Activated T-helper 1 cell treated with anti-CD3 and anti-CD28 coated beads, Interleukin-12 subunit alpha, Interleukin-12 subunit beta, Interleukin-2, Interleukin-4 antibody, amounts not matched to agents 30 ng/mL and 10 ng/mL and 1 ng/mL, durations not matched to agents 14 hours and 24 hours and 36 hours (primary cell): ENCODE measurements around the gene MEG3. TPM values are rescaled to one million over a fixed set of nuclear protein-coding genes. Genes with fewer than 3 reads are reported as not detected.

Source experiments
- DNase-seq: peaks from one replicate; pipeline ENCODE4 v3.0.0; 2021; ENCODE audit warnings: low spot score
- H3K27ac Mint-ChIP-seq: one replicate; pipeline ENCODE4 v1.8.0; 2021; ENCODE audit warnings: mild to moderate bottlenecking, mixed read lengths
- H3K27me3 Mint-ChIP-seq: one replicate; pipeline ENCODE4 v1.8.0; 2022; ENCODE audit warnings: mild to moderate bottlenecking, moderate library complexity, mixed read lengths; ENCODE audit not compliant: insufficient read depth
- H3K36me3 Mint-ChIP-seq: one replicate; pipeline ENCODE4 v1.8.0; 2021; ENCODE audit warnings: low read depth, mixed read lengths
- H3K4me1 Mint-ChIP-seq: one replicate; pipeline ENCODE4 v1.8.0; 2021; ENCODE audit warnings: low read depth, mixed read lengths
- H3K4me3 Mint-ChIP-seq: one replicate; pipeline ENCODE4 v1.8.0; 2021; ENCODE audit warnings: mild to moderate bottlenecking, moderate library complexity, mixed read lengths
- H3K9me3 Mint-ChIP-seq: one replicate; pipeline ENCODE4 v1.8.0; 2021; ENCODE audit warnings: mixed read lengths
- intact Hi-C: fragments of 100-400 bp; cut with micrococcal nuclease; formaldehyde crosslinking; loops from one replicate; pipeline ENCODE4 v1.15.1; 2024
- total RNA-seq: library from RNA; stranded (reverse); gene quantifications from 2 replicates; pipeline ENCODE4 v1.2.3, GENCODE V29; 2022

The MEG3 gene
- total RNA-seq, 1 donor from 2014 or later: not detected

DNA sequence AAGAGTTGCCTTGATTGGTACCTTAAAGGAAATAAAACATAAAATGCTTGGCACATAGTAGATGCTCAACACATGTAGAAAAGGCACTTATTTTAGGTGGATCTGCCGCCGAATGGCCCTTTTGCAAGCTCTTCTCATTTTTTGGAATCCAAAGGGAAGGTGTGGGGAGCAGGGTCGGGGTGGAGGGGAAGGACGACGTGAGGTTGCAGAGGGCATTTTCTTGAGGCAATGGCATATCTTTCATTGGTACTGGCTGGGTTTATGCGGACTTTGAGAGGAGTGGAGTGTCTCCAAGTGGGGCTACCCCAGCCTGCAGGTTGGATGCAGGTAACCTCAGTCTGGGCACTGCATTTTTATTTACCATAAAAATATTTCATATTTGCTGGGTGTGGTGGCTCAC lies 69.5 kb downstream of the MEG3 start:
- intact Hi-C loops: no loop called here
- Mint-ChIP-seq H3K9me3 (no peaks in the 10 kb centered on the region), H3K27ac (no peak overlapping the region), H3K27me3 (peaks cover 17% of the 10 kb centered on the region), H3K4me3 (no peak overlapping the region), H3K4me1 (no peaks in the 10 kb centered on the region), H3K36me3 (no peaks in the 10 kb centered on the region)
- DNase-seq: no peak

DNA sequence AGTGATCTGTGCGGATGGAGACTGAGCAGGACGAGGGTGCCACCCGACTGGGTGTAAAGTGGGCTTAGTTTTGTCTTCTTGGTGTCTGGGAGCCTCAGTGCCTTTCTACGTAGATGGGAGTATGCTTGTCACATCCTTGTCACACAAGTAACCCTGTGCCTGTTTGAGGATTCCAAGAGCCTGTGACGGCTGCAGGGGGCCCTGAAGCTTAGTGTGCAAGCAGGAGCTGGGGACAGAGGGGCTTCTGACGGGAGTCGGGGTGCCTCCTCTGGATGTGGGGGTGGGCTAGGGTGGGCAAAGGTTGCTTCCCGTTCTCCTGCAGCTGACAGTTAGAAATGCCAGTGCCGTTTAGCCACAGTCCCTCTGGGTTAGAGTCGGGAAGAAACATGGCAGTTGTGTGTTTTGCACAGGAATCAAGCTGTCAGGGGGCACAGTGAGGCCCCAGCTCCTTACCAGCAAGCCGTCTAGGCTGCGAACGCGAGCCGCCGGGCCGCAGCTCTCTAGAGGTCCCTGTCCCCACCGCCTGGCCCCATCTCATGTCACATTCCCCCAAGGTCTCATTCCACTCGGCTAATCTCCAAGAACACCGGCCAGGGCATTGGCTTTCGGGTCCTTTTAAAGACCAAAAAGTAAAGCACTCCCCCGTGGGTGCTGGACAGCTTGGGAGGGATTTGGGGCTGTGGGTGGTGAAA lies 70.6 kb downstream of the MEG3 start:
- H3K9me3 Mint-ChIP-seq: no peaks in the 10 kb centered on the region
- H3K4me3 Mint-ChIP-seq: no peak overlapping the region
- DNase-seq: no peak

DNA sequence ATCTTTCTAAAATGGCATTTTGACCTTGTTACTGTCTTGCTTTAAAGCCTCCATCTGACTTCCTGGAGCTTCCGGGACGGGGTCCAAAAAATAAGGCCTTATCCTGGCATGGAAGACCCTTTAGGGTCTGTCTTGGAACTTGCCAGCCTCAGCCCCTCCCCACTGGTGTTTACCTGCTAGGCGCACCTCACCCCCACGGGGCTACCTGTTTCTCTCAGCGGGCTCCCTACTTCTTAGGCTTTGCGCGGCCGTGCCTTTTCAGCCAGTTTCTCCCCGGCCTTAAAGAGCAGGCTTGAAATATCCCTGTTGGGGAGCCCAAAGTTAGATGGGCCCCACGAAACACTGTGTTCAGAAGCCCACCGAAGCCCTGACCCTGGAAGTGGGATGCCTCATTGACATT lies 72.5 kb downstream of the MEG3 start:
- Mint-ChIP-seq H3K27me3 (peaks cover 33% of the 10 kb centered on the region), H3K9me3 (no peaks in the 10 kb centered on the region), H3K4me3 (no peak overlapping the region), H3K36me3 (no peaks in the 10 kb centered on the region), H3K27ac (no peak overlapping the region), H3K4me1 (no peaks in the 10 kb centered on the region)
- intact Hi-C loops: no loop called here
- DNase-seq: no peak

More for the DNA sequence above, 70.6 kb downstream of the MEG3 start:
- H3K36me3 Mint-ChIP-seq: no peaks in the 10 kb centered on the region
- intact Hi-C loops: no loop called here
- H3K4me1 Mint-ChIP-seq: no peaks in the 10 kb centered on the region
- H3K27ac Mint-ChIP-seq: no peak overlapping the region
- H3K27me3 Mint-ChIP-seq: peaks cover 27% of the 10 kb centered on the region

DNA sequence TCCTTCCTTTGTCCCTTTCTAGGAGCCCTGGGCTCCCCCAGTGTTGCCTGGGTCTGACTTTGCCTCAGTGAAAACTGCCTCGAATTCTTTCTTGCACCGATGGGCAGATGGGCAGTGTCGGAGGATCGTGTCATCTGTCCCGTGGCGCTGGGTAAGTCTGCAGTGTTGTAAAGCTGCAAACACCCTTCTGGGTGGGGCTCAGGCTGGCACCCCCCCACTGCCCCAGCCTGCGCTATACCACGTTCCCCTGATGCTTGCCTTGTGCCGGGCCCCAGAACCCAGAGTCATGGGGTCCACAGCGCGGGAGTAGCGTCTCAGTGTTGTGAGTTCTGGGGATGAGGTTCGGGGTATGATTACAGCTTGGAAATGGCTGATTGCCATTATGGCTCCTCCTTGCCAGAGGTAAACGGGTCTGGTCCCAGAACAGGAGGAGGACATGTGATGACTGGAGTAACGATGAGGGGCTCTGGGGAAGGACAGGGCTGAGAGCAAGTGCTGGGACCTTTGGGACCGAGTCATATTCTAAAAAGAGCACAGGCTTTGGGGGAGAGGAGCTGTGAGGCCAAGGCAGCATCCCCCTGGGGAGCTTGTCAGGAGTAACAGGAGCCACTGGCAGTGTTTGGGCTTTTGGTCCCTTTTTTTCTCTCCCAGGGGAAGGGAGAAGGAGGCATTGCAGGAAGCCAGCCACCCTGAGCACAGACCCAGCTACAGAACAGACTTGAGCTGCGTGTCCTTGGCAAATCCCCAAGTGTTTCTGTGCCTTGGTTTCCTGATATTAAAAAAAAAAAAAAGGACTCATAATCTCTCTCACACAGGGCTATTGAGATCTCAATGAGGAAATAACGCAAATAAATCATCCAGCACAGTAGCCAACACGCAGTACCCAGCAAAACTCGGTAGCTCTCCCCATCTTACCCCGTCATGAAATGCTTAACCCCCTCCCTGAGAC lies 73.3 kb downstream of the MEG3 start:
- Mint-ChIP-seq H3K36me3 (no peaks in the 10 kb centered on the region), H3K27me3 (peaks cover 33% of the 10 kb centered on the region), H3K4me3 (no peak overlapping the region), H3K4me1 (no peaks in the 10 kb centered on the region), H3K9me3 (no peaks in the 10 kb centered on the region), H3K27ac (no peak overlapping the region)
- intact Hi-C loops: no loop called here
- DNase-seq: no peak

DNA sequence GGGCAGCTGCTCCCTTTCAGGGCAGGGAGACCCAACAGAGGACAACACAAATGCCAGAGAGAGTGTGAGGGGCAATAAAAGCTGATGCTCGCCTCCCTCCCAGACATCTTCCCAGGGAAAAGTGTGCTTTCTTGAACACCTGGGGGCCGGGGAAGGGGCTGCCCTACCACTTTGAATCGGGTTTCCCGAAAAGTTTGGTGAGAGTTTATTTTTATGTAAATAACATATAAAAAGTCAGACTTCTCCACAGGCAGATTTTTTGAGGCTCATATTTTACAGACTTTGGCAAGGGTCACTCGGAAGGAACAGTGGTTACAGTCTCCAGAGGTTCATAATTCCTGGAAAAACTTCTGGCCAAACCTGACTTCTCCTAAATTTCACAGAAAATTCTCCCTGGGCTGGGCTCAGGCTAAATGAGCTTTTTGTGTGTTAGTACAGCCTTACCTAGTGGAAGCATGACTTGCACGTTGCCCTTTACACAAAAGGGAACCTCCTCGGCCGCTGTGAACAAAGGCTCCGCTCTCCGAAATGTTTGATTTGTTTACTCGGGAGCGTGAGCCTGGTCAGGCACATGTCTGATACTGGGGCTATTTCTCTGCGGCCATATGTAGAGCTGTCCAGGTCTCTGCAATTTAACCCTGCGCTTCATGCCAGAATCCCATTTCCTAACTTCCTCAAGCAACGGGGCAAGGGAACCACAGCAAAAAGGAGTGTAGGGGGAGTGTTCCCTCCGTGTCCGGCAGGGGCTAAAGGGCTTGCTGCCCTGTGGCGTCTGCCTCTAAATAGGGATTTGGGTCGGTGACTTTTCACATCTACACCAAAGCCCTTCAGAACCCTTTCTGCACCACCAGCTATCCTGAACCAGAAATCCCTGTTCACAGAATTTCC lies 74.2 kb downstream of the MEG3 start:
- no peak overlapping the region for H3K27ac Mint-ChIP-seq
- intact Hi-C loops: no loop called here
- H3K4me1 Mint-ChIP-seq: no peaks in the 10 kb centered on the region
- no peak for DNase-seq
- H3K9me3 Mint-ChIP-seq: no peaks in the 10 kb centered on the region
- peaks cover 34% of the 10 kb centered on the region for H3K27me3 Mint-ChIP-seq
- H3K36me3 Mint-ChIP-seq: no peaks in the 10 kb centered on the region
- no peak overlapping the region for H3K4me3 Mint-ChIP-seq

DNA sequence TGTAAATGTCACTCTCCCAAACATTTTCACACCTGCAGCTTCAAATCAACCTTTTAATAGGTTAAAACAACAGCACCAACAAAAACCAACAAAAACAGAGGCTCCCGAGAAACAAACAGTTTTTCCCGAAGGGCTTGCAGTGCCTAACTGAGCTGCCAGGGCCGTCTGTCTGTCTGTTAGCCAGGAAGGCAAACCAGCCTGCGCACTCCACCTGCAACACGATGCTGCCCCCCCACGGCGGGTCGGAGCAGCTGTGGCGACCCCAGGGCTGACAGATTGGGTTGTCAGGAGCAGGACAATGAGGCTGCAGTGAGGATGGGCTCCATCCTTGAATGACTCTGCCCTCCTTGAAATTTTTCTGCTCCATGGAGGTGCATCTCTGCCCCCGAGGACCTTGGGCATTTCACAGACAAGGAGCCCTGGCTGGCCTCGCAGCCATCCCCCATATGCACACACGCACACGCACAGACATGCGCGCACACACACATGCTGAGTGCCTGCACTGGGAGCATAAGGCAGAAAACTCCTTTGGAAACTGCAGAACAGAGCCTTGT lies 75.0 kb downstream of the MEG3 start:
- intact Hi-C loops: no loop called here
- no peak for DNase-seq
- peaks cover 39% of the 10 kb centered on the region for H3K27me3 Mint-ChIP-seq
- no peaks in the 10 kb centered on the region for H3K9me3 Mint-ChIP-seq
- no peaks in the 10 kb centered on the region for H3K4me1 Mint-ChIP-seq
- H3K36me3 Mint-ChIP-seq: no peaks in the 10 kb centered on the region
- no peak overlapping the region for H3K4me3 Mint-ChIP-seq
- H3K27ac Mint-ChIP-seq: no peak overlapping the region

DNA sequence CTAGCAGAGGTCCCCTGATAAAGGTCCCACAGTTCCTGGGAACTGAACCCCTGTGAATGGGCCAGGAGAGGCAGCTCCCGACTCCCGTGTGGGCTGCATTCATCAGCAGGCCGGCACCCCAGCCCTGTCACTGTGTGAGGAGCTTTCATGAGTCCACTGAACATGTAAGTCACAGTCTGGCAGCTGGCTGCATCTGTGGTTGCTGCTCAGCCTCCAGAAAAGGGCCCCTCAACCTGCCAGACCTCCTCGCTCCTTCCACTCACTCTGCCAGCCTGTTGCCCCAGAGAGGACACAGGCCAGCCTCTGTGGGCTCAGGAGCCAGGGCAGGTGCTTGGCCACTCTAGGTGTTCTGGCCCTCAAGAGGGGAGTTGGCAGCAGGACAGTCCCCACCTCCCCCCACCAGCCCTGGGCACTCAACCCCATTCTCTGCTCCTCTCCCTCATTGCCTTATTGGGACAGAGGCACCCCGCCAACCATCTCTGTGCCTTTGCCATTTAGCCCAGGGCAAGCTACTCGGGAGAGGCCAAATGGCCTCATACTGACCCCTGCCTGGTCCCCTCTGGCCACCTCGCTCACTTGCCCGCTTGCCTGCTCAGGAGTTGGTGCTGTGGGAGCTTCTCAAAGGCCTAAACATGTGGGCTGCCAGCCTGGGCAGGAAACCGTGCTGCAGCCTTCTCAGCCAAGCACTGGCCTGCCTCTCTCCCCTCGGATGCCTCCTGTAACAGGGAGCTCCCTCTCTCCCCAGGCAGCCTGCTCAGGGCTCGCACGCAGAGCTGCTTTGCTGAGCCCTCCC lies 75.7 kb downstream of the MEG3 start:
- H3K4me3 Mint-ChIP-seq: no peak overlapping the region
- intact Hi-C loops: no loop called here
- H3K4me1 Mint-ChIP-seq: no peaks in the 10 kb centered on the region
- no peaks in the 10 kb centered on the region for H3K36me3 Mint-ChIP-seq
- no peak for DNase-seq
- peaks cover 39% of the 10 kb centered on the region for H3K27me3 Mint-ChIP-seq
- no peak overlapping the region for H3K27ac Mint-ChIP-seq
- H3K9me3 Mint-ChIP-seq: no peaks in the 10 kb centered on the region

DNA sequence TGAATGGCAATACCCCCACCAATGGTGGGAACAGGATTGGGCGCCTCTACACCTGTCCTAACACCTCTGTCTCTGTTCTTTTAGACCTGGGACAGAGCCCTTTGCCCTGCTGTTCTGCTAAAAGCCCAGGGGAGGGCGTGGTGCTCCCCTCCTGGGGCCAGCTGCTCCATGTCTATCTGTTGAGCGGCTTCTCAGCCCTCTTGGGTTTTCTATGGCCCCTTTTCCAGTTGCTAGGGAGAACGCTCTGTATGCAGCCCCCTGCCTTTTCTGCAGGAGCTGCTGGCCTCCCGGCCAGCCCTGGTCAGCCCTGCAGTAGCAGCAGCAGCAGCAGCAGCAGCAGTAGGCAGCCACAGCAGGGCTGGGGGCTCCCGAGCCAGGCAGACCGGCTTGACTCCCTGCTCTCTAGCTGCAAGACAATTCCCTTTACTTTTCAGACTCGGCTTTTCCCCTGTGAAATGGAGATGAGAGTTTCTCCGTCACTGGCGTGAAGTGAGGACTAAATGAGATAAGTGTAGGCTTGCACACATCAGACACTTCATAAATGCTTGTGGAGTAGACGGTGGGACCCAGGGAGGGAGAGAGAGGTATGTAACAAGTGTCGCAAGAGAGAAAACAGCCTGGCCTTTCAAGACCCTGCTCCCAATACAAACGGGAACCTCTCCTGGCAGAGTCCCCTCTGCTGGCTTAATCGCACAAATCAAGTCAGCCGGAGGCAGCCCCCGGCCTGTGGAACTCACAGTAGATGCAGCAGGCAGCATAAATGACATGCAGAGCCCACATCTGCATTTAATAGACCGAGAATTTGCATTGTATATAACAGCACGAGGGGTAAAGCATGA lies 76.6 kb downstream of the MEG3 start:
- no peak overlapping the region for H3K27ac Mint-ChIP-seq
- H3K36me3 Mint-ChIP-seq: no peaks in the 10 kb centered on the region
- no peak overlapping the region for H3K4me3 Mint-ChIP-seq
- peaks cover 42% of the 10 kb centered on the region for H3K27me3 Mint-ChIP-seq
- no peaks in the 10 kb centered on the region for H3K4me1 Mint-ChIP-seq
- H3K9me3 Mint-ChIP-seq: no peaks in the 10 kb centered on the region
- DNase-seq: no peak
- intact Hi-C loops: no loop called here

DNA sequence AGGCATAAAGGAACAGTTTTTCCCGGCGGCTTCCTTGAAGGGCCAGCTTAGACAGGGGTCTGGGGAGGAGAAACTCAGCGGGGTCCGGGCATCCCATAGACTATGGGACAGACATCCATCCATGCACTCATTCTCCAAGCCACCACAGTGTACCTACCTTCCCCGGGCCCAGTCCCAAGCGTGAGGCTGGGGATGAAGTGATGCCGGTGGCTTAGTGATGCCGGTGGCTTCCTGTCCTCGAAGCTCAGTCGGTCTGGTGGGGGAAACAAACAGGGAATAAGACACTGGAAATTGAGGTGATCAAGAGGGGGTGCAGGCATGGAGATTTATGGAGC lies 77.2 kb downstream of the MEG3 start:
- DNase-seq: no peak
- no peak overlapping the region for H3K27ac Mint-ChIP-seq
- intact Hi-C loops: no loop called here
- H3K27me3 Mint-ChIP-seq: peaks cover 42% of the 10 kb centered on the region
- no peaks in the 10 kb centered on the region for H3K9me3 Mint-ChIP-seq
- H3K4me1 Mint-ChIP-seq: no peaks in the 10 kb centered on the region
- no peaks in the 10 kb centered on the region for H3K36me3 Mint-ChIP-seq
- H3K4me3 Mint-ChIP-seq: no peak overlapping the region

DNA sequence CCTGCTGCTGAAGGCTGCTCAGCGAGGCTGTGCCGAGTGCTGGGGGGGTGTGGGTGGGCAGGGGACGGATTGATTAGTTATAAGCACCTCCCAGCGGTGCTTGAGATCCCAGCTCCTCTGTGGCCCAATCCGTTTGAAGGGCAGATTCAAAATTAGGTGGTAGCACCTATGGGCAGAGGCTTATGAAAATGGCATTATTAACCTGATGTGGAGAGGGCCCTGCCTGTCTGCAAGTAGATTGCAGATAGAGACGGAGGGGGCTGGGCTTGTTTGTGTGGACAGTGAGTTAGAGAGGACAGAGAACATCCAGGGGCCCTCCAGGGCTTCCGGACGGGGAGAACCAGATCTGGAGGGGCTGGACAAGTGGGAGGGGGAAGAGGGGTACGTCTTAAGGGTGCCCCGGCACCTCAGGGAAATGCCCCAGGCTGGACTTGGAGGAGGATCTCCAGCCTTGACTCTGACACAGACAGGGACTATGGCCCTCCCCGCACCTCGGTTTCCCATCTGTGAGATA lies 77.8 kb downstream of the MEG3 start, which contains the start of gene RTL1:
Gene RTL1 (minus strand): TSS at position 51 of the 514 bp plus-strand sequence. CDS start 18,934 bp downstream, outside the sequence.
- Mint-ChIP-seq H3K27me3 (peaks cover 42% of the 10 kb centered on the region), H3K4me3 (no peak within 1 kb of the TSS), H3K9me3 (no peaks in the 10 kb centered on the region), H3K27ac (no peak within 1 kb of the TSS), H3K36me3 (no peaks in the 10 kb centered on the region), H3K4me1 (no peaks in the 10 kb centered on the region)
- DNase-seq: no peak
- intact Hi-C loops: no loop called here

DNA sequence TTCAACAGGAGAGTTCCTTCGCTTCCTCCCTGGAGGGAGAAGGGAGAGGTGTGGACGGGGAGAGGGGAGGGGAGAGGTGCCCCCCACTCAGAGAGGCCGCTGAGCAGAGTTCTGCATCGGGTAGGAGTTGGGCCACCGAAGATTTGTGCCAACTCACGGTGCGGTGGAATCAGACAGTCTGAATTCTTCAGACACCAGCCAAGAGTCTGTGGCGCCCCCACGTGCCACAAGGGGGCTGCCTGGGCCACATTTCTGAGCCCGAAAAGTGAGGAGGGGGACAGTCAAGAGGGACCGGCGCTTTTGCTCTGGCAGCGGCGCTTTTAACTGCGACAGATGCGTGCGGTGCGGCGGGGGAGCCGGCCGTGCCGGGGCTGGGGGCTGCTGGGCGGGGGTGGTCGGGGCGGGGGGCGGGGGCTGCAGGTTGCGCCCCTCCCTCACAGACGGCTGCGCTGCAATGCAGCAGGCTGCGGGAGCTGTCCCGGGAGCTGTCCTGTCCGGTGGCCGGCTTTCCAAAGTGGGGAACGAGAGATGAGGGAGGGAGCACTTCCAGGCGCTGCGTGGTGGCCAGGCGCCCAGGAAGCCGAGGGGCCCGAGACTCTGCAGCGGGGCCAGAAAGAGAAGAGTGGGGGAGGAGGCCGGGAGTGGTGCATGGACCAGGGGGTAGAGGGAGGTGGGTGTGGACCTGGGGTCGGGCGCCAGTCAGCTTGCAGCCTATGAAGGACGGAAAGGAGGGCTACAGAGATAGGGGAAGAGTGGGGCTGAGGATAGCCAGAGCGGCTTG lies 78.6 kb downstream of the MEG3 start:
- peaks cover 36% of the 10 kb centered on the region for H3K27me3 Mint-ChIP-seq
- intact Hi-C loops: no loop called here
- DNase-seq: no peak
- H3K4me1 Mint-ChIP-seq: no peaks in the 10 kb centered on the region
- H3K27ac Mint-ChIP-seq: no peak overlapping the region
- H3K4me3 Mint-ChIP-seq: no peak overlapping the region
- H3K9me3 Mint-ChIP-seq: no peaks in the 10 kb centered on the region
- H3K36me3 Mint-ChIP-seq: no peaks in the 10 kb centered on the region
